GM12872 (cell line): ENCODE data around the gene KIAA1755.

Experiments
- CTCF ChIP-seq: IDR thresholded peaks from 3 replicates; pipeline ENCODE4 v1.5.1; 2011; ENCODE audit warnings: low read depth, mild to moderate bottlenecking, low read length, moderate library complexity; ENCODE audit not compliant: insufficient read depth

KIAA1755 gene

GRCh38 chr20:38201356-38201755 is 59.2 kb downstream of the KIAA1755 start:
- TF ChIP-seq CTCF, result no peak

GRCh38 chr20:38200646-38201045 is 59.9 kb downstream of the KIAA1755 start:
- TF ChIP-seq CTCF, result no peak

- no peak for TF ChIP-seq CTCF
These were observed 60.8 kb downstream of the KIAA1755 start for GRCh38 chr20:38199501-38200390.

- no peak for TF ChIP-seq CTCF
These were observed 62.2 kb downstream of the KIAA1755 start for GRCh38 chr20:38198238-38198861.

- no peak for TF ChIP-seq CTCF
These were observed 62.9 kb downstream of the KIAA1755 start for GRCh38 chr20:38197619-38198018.

GRCh38 chr20:38197217-38197616 is 63.3 kb downstream of the KIAA1755 start:
- TF ChIP-seq CTCF, result no peak

GRCh38 chr20:38196592-38196991 is 63.9 kb downstream of the KIAA1755 start:
- no peak for TF ChIP-seq CTCF
